Measurements from ENCODE around the gene PRDM4.

Gene PRDM4
- 21.8 to 49.2 (median 37.1) reads per million in 18 experiments for total RNA-seq

- peak; percentile 96 to 97 for DNase-seq
Measured at GRCh38 chr12:107760809-107761501, at the start of gene PRDM4. TSS of gene PRDM4 (minus strand) at chr12:107761137. CDS start at chr12:107760515, 622 bp downstream.

DNA sequence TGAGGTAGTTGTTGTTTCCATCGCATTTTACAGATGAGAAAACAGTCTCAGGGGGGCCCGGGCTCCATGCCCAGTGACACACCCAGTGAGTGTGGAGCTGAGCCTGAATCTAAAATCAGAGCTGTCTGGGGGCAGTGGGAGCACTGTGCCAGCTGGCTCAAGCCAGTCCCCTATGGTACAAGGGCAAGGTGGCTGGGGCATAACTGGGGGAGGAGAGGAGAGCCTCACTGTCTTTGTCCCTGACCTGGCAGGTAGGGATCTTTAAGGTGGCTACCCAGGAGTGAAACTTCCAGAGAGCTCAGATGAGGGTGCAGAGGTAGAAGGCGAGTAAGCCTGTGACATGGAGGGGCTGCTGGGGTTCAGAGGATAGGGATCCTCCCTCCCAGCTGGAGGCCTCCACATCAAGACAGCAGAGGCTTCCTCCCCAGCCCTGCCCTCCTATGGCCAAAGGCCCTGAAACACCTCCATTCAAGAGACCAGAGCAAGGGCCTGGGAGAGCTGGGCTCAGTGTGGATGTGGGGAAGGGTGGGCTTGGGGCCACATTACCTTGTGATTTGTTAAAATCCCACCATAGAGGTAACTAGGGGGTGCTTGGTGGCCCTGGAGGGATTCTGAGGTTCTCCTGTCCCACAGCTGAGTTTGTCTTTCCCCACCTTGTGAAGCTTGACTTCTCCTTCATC lies 46.7 kb upstream of the PRDM4 start:
- no peak for DNase-seq

DNA sequence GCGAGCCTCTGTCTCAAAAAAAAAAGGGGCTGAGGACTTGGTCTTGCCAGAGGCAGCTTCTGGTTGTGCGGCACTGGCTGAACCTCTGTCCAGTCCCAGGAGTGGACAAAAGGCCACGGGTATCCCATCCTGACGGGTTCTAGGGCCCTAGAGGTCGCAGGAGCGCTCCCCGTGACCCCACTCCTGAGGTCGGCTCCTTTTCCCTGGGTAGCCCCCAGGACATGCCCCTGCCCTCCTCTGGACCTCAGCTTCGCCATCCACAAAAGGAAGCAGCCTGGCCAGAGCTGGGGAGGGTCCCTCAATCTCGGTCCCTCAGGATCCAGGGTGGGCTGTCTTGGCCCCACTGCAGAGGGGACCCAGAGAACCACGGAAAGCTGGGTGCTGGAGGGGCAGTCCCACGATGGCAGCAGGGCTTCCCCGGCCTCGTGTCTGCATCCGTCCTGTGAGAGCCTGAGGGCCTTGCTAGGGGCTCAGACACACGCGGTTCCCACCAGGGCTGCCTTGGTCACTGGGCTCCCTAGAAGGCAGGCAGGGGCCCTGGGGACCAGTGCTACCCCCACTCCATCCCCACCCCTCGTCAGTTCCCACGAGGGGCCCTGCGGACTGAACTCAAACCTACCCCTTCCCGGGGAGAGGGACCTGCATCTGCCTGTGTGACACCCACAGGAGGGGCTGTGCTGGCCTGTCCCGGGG lies 44.7 kb upstream of the PRDM4 start:
- no peak for DNase-seq

DNA sequence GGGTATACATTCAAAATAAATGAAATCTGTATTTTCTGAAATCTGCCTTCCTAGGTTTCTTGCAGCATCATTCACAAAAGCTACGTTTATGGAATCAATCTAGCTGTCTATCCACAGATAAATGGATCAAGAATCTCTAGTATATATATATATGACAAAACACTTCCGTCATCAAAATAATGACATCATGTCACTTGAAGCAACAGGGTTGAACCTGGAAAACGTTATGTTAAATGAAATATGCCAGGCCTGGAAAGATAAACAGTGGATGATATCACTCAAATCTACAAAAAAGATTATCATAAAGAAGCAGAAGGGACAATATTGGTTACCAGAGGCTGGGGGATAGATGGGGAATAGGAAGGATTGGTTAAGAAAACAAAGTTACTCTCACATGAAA lies 42.2 kb upstream of the PRDM4 start:
- no peak for DNase-seq

GRCh38 chr12:107801150-107801549 lies 40.2 kb upstream of the PRDM4 start:
- no peak for DNase-seq

DNA sequence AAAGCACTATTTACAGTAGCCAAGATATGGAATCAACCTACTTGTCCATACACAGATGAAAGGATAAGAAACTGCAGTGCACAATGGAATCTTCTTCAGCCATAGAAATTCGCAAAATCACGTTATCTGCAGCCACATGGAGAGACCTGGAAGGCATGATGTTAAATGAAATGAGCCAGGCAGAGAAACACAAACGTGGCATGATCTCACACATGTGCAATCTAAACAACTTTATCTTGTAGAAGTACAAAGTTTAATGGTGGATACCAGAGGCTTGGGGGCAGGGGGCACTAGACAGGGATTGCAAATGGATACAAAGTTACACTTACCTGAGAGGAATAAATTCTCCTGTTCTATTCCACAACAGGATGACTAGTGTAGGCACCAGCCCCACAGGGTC lies 37.6 kb upstream of the PRDM4 start:
- no peak for DNase-seq

- no peak for DNase-seq
Measured at GRCh38 chr12:107794451-107794850, 33.5 kb upstream of the PRDM4 start.

DNA sequence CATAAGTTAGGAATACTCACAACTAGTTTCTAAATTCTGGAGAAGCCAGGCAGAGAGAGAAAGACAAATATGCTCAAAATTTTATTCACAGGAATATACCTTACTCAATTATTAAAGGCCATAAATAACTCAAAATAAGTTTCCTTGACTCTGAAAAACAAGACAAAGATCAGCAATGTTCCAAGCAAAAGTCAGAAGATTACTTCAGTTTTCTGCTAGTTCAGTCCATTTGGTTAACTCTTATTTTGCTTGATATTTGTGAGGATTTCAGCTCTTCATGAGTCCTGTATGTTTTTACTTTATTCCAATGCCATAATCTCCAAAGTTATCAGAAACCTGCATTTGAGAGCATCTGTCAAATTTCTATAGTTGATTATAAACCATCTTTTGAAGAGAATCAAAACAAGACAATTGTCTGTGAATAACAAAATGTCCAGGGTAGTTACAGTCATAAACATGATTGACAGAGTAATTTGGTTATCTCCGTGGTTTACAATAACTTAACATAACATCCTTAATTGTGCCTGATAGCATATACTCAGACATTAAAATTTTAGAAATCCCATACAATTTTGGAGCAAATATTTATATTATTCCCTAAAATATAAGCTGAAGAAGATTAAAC lies 30.6 kb upstream of the PRDM4 start:
- DNase-seq: no peak

DNA sequence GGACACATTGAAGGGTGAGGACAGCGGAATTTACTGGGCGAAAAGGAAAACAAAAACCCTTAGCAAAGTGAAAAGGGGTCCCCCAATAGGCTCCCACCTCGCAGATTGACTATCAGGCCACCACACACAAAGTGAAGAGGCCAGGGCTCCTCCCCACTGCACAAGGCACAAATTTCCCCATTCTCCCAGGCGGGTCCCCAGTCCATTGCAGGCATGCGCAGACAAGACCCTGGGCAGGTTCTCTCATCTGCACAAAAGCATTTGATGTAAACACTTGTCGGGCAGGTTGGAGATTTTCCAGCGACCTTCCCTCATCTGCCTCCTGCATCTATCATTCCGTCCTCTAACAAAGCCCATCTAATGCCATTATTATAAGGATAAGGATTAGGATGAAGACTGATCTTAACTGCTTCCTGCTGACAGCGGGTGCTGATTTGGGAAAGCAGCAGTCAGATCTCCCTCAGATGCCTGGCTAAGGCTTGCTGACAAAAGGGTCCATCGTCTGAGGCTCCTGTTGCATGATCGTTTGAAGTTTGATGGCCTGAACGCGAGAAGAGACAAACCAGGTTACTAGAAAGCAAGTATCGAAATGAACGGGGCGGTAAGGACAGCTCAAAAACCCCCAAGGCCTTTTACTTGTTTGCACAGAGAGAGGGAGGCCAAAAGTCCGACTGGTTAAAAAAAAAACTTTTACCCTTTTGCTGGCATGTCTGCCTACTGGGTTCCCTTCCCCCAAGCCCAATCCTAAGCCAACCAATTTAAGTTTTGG lies 27.9 kb upstream of the PRDM4 start:
- no peak for DNase-seq

GRCh38 chr12:107788281-107788680 lies 27.3 kb upstream of the PRDM4 start:
- no peak for DNase-seq

GRCh38 chr12:107783406-107784376 lies 22.8 kb upstream of the PRDM4 start:
- DNase-seq: no peak

GRCh38 chr12:107782067-107782466 lies 21.1 kb upstream of the PRDM4 start:
- no peak for DNase-seq

- peak; percentile 6 to 32 for DNase-seq
Measured at GRCh38 chr12:107780298-107780697, 19.4 kb upstream of the PRDM4 start.

DNA sequence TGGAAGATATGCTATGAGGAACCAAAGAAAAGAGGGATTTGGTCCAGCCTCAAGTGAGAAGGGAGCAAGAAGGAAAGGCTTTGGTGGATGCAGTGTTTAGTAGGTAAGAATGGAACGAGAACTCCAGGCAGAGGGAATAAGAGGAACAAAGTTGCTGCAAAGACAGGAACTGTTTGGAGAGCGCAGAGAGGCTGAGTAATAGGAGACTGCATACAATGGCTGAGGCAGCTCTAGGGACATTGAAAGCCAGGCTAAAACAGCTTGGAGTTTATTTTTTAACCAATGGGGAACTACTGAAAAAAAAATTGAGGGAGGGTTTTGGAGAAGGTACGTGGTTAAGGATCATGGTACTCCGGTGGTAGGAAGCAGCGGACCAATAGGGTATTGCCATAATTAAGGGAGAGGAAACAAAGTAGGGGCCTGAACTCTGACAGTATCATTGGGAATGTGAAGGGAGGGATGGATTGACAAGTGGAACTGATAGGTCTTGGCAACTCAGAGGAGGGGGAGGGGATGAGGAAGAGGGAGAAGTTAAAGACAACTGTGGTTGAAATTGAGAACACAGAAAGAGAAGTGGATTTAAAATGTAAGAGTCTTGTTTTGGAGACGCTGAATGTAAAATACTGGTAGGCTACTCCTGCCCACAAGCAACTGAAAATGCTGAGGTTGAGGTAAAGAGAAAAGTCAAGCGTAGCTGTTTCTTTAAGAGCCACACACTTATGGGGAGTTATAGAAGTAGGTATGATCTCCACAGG lies 18.3 kb upstream of the PRDM4 start:
- DNase-seq: peak; percentile 52 to 69

- peak; percentile 53 to 64 for DNase-seq
Measured at GRCh38 chr12:107778383-107779025, 17.6 kb upstream of the PRDM4 start.

GRCh38 chr12:107776171-107776570 lies 15.2 kb upstream of the PRDM4 start:
- no peak for DNase-seq

DNA sequence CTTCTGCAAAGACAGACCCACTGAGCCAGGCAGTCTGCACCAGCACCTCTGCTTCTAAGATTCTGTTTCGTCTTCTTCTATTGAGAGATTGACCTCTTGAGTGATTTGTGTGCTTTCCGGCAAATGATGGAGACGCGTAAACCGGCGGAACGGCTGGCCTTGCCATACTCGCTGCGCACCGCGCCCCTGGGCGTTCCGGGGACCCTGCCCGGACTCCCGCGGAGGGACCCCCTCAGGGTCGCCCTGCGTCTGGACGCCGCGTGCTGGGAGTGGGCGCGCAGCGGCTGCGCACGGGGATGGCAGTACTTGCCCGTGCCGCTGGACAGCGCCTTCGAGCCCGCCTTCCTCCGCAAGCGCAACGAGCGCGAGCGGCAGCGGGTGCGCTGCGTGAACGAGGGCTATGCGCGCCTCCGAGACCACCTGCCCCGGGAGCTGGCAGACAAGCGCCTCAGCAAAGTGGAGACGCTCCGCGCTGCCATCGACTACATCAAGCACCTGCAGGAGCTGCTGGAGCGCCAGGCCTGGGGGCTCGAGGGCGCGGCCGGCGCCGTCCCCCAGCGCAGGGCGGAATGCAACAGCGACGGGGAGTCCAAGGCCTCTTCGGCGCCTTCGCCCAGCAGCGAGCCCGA lies 14.3 kb upstream of the PRDM4 start:
- peak in 1 of 2 donors; percentile 7 for DNase-seq

GRCh38 chr12:107774349-107775029 lies 13.6 kb upstream of the PRDM4 start, which contains the start of gene ASCL4:
TSS of gene ASCL4 (plus strand) at chr12:107774704. CDS start at chr12:107775219, 515 bp downstream.
- DNase-seq: no peak

GRCh38 chr12:107767466-107767865 lies 6.5 kb upstream of the PRDM4 start:
- no peak for DNase-seq

Measured in inflammatory macrophage (primary cell).